GM18507 (cell line): ENCODE results near the gene SPDL1.
A peak's percentile ranks its signal among the peaks of the same experiment; 100 is the strongest.

Source experiments
- DNase-seq: peaks from one replicate; pipeline ENCODE4 v3.0.0; 2011; ENCODE audit warnings: low read depth; ENCODE audit not compliant: insufficient read length; ENCODE audit errors: extremely low spot score
- FAIRE-seq: peaks from 2 replicates; lab custom pipeline; 2011; peaks lifted over from hg19 to GRCh38; lab: Jason Lieb, UNC

Gene SPDL1

DNA sequence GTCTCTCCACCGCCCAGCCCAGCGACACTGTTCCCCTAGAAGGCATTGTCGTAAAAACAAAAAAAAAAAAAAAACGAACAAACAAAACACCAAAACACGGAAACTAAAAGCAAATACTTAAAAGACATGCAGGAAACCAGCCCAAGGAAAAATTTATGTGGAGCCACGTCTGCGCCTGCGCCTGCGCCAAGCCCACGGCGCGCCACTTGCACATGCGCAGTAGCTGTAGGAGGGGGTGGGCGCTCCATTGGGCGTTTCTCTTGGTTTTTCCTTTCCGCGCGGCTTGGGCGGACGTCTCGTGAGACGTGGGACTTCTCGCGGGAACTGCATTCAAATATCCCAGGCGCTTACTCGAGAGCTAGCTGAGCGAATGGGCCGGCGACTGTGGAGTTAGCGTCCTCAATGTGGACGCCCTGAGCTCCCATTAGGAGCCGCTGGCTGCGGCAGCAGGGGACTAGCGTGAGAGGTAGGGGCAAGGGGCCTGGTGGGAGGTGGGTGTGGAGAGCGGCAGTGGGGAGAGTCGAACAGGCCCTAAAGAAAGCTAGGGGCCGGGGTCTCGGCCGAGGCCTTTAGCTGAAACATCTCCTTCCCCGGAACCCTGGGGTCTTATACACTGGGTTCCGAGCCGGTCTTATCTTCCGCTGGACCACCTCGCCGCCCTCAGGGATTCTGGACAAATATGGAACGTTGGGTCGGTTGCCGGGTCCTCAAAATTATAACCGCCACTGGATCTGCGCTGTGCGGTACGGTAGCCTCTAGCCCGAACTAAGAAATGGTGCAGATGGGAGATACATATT lies at the start of gene SPDL1:
TSS of gene SPDL1 (plus strand) at position 350 of the 797 bp plus-strand sequence. CDS start 4,644 bp downstream, outside the sequence.
- peak; percentile 97 for FAIRE-seq
- peak; percentile 89 for DNase-seq

- DNase-seq (no peak), FAIRE-seq (no peak)
These were observed 49.2 kb upstream of the SPDL1 start for GRCh38 chr5:169534311-169534880.

- no peak for FAIRE-seq
- DNase-seq: no peak
These were observed 48.6 kb upstream of the SPDL1 start for GRCh38 chr5:169534939-169535338.

- no peak for FAIRE-seq
- DNase-seq: no peak
These were observed 44.6 kb upstream of the SPDL1 start for GRCh38 chr5:169538944-169539343.

DNA sequence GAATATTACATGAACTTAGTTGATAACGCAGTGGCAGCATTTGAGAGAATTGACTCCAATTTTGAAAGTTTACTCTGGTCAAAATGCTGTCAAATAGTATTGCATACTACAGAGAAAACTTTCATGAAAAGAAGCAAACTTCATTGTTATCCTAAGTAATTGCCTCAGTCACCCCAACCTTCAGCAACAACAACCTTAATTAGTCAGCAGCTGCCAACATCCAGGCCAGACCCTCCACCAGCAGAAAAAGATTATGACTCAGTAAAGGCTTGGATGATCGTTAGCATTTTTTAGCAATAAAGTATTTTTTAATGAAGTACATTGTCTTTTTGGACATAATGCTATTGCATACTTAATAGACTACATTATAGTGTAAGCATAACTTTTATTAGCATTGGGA lies 40.8 kb upstream of the SPDL1 start:
- FAIRE-seq: no peak
- DNase-seq: no peak

DNA sequence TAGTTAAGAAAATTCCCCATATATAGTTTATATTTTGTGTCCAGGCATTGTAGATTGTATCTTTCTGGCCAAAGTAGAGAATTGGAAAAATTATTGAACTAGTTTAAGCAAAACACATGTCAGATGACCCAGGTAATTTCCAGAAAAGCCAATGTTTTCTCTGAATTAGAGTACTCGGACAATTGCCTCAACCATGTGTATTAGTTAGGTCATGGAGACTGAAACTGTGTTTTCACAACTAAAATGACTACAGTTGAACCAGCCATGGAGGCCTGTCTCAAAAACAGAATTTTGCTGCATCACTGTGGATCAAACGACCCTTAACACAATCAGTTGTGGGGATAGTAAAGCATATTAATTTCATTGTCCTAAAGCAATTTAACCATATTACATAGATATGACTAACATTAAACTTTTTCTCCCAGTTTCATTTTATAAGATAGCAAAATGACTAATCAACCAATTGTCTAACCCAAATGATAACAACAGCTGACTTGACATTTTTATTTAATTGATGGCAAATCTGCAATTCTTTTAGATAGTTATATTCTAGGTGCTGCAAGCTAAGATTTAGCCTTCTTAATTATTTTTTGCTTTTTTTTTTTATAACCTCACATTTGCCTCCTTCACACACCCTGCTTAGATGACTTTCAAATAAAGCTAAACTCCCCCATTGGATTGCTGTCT lies 39.2 kb upstream of the SPDL1 start:
- no peak for FAIRE-seq

DNA sequence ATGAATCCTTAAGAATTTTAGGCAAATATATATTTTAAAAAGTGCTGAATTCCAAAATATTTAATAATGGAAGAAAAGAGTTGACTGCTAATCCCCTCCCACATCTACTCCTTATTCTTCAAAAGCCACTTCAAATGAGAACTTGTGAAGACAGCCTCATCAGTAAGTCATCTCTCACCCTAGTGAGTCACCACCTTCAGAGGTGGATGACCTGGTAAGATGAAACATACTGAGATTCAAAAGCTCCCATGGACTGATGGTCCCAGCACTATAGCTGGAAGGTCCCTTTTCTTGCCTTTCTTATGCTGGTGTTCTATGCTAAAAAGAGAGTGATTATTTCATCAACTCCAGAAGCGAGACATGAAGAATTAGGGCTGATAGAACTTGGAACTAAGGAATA lies 37.8 kb upstream of the SPDL1 start:
- DNase-seq (no peak), FAIRE-seq (no peak)

More for the DNA sequence above, 39.2 kb upstream of the SPDL1 start:
- no peak for DNase-seq

GRCh38 chr5:169546346-169546745 lies 37.2 kb upstream of the SPDL1 start:
- FAIRE-seq (no peak), DNase-seq (no peak)

- no peak for FAIRE-seq
These were observed 36.1 kb upstream of the SPDL1 start for GRCh38 chr5:169547508-169547907.

DNA sequence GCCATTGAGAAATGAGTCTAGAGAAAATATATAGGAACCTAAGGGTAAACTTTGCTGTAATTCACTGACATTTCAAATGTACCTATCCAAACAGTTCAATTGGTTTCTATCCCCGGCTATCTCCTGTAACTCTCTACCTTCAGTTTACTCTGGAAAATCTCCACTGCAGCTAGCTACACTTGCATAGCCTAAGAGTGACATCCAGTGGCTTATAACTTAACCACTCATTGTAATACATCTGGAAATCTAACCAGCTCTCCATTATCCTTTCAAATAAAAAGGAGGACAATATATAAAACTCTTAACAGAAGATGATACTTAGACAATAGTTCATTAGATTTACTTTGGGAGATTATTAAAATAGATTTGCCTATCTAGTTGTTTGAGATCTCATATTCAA lies 35.3 kb upstream of the SPDL1 start:
- no peak for FAIRE-seq

More at GRCh38 chr5:169547508-169547907, 36.1 kb upstream of the SPDL1 start:
- no peak for DNase-seq

GRCh38 chr5:169549453-169550100 lies 34.0 kb upstream of the SPDL1 start:
- FAIRE-seq: no peak
- DNase-seq: no peak

More for the DNA sequence above, 35.3 kb upstream of the SPDL1 start:
- DNase-seq: no peak

DNA sequence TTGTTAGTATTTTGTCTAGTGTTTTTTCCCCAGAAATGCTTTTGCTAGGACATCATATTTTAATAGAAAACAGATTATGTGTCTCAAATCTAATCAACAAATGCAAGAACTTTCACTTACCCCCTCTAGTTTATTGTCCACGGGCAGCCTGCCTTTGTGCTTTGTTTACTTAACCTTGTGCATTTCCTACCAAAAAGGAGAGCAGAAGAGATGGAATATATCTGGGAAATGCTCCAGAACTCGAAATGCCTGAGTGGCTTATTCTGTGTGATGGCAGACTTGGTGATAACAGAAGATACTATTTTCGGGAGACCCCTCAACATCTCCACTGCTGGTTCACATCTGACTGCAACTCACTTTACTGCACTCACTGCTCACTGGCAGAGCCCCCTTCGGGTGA lies 33.3 kb upstream of the SPDL1 start:
- DNase-seq (no peak), FAIRE-seq (no peak)

GRCh38 chr5:169551146-169551545 lies 32.4 kb upstream of the SPDL1 start:
- FAIRE-seq (no peak), DNase-seq (no peak)

DNA sequence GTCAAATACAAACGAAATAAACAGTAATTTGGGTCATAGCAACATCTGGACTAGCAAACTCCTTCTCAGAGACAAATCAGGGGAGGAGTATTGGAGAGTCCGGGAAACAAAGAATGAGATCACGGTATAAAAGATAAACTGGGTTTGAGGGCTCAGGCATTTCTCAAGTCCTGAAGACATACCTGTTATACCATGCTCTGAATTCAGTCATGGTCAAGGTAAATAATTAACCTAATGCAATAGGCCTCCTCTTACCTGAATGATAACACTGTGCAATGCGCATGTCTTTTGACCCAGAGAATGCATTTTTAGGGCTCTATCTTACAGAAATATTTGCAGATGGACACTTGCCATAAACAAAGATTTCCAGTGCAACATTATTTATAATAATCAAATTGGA lies 31.9 kb upstream of the SPDL1 start:
- no peak for FAIRE-seq

DNA sequence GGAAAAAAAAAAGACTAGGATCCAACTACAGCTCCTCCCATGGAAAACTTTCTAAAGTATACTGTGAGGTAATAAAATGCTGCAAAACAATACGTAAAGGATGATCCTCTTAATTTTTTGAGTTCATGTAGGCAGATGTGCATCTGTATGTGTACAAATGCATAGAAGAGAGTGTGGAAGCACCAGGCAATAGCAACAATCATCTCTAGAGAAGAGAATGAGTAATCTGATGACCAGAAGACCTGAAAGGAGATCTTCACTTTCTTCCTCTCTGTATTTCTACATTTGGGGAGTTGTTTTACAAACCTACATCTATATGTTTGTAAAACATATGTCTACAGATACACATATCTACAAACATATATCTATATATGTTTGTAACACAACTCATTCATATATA lies 29.3 kb upstream of the SPDL1 start:
- no peak for DNase-seq
- no peak for FAIRE-seq

More for the DNA sequence above, 31.9 kb upstream of the SPDL1 start:
- no peak for DNase-seq

DNA sequence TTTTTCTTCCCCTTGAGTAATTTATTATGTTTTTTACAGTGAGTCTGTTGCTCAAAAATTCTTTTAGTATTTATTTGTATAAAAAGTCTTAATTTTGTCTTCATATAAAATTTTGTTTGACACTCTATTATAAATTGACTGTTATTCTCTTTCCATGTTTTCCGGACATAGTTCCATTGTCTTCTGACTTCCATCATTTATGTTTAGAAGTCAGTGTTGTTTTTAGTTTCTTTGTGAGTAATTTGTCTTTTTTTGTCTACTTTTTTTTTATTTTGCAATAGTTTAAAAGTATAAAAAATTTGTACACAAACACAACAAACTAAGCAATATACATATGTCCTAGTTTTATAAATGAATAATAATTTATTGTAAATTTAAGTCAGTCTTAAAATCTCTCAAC lies 25.7 kb upstream of the SPDL1 start:
- FAIRE-seq (no peak), DNase-seq (no peak)

DNA sequence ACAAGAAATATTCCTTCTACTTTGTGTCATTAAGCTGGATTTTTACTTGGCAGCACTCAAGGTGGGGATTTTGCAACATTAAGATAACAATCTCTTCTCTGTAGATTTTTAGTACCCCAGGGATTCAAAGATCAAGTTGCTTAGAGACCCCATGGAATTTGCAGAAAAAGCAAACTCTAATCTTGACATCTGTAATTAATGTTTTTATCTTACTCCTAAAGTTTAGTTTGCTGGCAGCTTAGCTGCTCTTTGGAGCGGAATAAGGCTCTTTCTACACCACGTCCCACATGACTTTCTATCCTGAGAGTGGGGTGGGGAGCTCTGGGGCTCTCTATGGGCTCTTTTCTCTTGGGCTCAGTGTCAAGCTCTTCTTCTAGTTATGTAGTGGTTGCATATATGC lies 21.7 kb upstream of the SPDL1 start:
- FAIRE-seq (no peak), DNase-seq (no peak)

DNA sequence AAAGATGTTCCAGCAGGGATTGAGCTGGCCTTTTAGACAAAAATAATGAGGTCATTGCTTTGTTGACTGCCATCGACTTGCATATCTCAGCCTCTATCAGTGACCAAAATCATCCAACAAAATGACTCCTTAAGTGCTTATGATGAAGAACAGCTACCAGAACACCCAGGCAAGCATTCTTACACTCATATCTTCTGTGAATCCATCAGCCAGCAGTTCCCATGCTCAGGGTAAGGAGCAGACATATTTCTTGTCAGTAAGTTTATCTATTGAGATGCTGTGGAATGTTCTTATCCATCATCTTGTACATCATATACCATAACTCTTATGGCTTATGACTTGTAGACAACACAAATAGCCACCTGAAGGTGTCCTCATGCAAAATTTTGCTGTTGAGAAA lies 20.2 kb upstream of the SPDL1 start:
- DNase-seq (no peak), FAIRE-seq (no peak)

- no peak for DNase-seq
- no peak for FAIRE-seq
These were observed 17.4 kb upstream of the SPDL1 start for GRCh38 chr5:169566202-169566601.

GRCh38 chr5:169567079-169567478 lies 16.5 kb upstream of the SPDL1 start:
- DNase-seq (no peak), FAIRE-seq (no peak)
